ENCODE results near the gene PODXL.

DNA sequence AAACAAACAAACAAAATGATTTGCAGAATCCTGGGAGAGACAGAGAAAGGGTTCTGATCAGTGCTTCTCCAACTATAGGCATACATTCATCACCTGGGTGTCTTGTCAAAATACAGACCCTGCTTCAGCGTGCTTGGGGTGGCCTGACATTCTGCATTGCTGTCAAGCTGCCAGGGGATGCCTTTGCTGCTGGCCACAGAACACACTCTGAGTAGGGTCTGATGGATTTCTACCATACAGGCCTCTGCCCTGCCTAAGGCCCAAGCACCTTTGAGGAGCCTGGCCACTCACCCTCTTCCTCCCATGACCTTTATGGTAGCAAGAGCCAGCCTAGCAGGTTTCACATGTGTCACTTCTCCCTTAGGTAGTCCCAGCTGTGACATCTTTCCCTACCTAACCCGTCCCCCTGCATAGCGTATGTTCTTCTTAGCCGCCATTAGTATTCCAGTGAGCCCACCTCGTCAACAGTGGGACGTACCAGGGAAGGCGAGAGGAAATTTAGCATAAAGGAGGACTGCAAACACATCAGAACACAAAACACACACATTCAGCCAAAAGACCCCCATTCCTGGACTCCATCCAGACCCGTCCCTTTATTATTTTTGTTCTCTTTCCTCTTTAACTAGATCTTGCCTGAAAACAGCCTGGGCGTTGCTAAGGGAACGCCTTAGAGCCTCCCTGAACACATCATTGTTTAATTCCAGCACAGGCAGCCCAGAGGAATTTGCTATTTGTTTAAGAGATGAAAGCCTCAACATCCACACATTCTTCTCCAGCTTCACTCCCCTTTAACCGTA lies 43.9 kb upstream of the PODXL start:
- TF ChIP-seq GATA2 (IDR thresholded peaks at IDR 0.05; ENCODE audit: low read depth, low read length) (no peak), GATA3 (IDR thresholded peaks at IDR 0.05; ENCODE audit: low read depth, low read length) (no peak)
